H9 (cell line): ENCODE results near the gene B9D1. TPM values are rescaled to one million over a fixed set of nuclear protein-coding genes. Genes with fewer than 3 reads are reported as not detected.

Experiments used
- DNase-seq: peaks from one replicate; pipeline ENCODE4 v3.0.0-alpha.2; 2017
- H2AFZ ChIP-seq: one replicate; pipeline ENCODE4 v1.6.1; 2013; ENCODE audit warnings: mild to moderate bottlenecking, low read length, control low read depth, moderate library complexity
- H2AK5ac ChIP-seq: 2 replicates; pipeline ENCODE4 v1.6.1; 2013; ENCODE audit warnings: low read length, control low read depth, mixed read lengths; ENCODE audit not compliant: insufficient read length
- H2BK120ac ChIP-seq: one replicate; pipeline ENCODE4 v1.6.1; 2013; ENCODE audit warnings: low read depth, mild to moderate bottlenecking, low read length, control low read depth, inconsistent platforms; ENCODE audit not compliant: poor library complexity, severe bottlenecking
- H2BK12ac ChIP-seq: 2 replicates; pipeline ENCODE4 v1.6.1; 2013; ENCODE audit warnings: low read length, control low read depth, mixed read lengths, low read depth; ENCODE audit not compliant: insufficient read length
- H2BK15ac ChIP-seq: 2 replicates; pipeline ENCODE4 v1.6.1; 2013; ENCODE audit warnings: low read depth, low read length, control low read depth
- H2BK20ac ChIP-seq: one replicate; pipeline ENCODE4 v1.6.1; 2013; ENCODE audit warnings: low read depth, mild to moderate bottlenecking, low read length, control low read depth, inconsistent platforms; ENCODE audit not compliant: poor library complexity, severe bottlenecking
- H2BK5ac ChIP-seq: 2 replicates; pipeline ENCODE4 v1.6.1; 2013; ENCODE audit warnings: low read length, control low read depth, mixed read lengths; ENCODE audit not compliant: insufficient read length
- H3K14ac ChIP-seq: 2 replicates; pipeline ENCODE4 v1.6.1; 2013; ENCODE audit warnings: low read length, control low read depth; ENCODE audit not compliant: insufficient read depth
- H3K18ac ChIP-seq: 2 replicates; pipeline ENCODE4 v1.6.1; 2013; ENCODE audit warnings: low read depth, mild to moderate bottlenecking, mixed read lengths, low read length, control low read depth; ENCODE audit not compliant: insufficient read length
- H3K23ac ChIP-seq: 2 replicates; pipeline ENCODE4 v1.6.1; 2013; ENCODE audit warnings: low read length, control low read depth, mixed read lengths, low read depth; ENCODE audit not compliant: insufficient read length
- H3K23me2 ChIP-seq: 2 replicates; pipeline ENCODE4 v1.6.1; 2013; ENCODE audit warnings: low read depth, mild to moderate bottlenecking, mixed read lengths, low read length, control low read depth; ENCODE audit not compliant: insufficient read length, poor library complexity, severe bottlenecking
- H3K27ac ChIP-seq: 2 replicates; pipeline ENCODE4 v1.5.1; 2013; ENCODE audit warnings: low read length, control low read depth, mixed read lengths, low read depth; ENCODE audit not compliant: insufficient read length
- H3K27me3 ChIP-seq: 2 replicates; pipeline ENCODE4 v1.6.1; 2013; ENCODE audit warnings: low read length, control low read depth, inconsistent platforms; ENCODE audit not compliant: insufficient read depth
- H3K4ac ChIP-seq: 2 replicates; pipeline ENCODE4 v1.6.1; 2013; ENCODE audit warnings: low read depth, mild to moderate bottlenecking, control low read depth, inconsistent platforms, low read length, moderate library complexity
- H3K4me1 ChIP-seq: 2 replicates; pipeline ENCODE4 v1.6.1; 2013; ENCODE audit warnings: low read length, control low read depth, inconsistent platforms; ENCODE audit not compliant: insufficient read depth
- H3K4me2 ChIP-seq: 2 replicates; pipeline ENCODE4 v1.6.1; 2013; ENCODE audit warnings: low read length, control low read depth, mixed read lengths; ENCODE audit not compliant: insufficient read length, insufficient read depth
- H3K56ac ChIP-seq: 2 replicates; pipeline ENCODE4 v1.6.1; 2013; ENCODE audit warnings: low read depth, mild to moderate bottlenecking, mixed read lengths, low read length, control low read depth; ENCODE audit not compliant: insufficient read length
- H3K79me1 ChIP-seq: 2 replicates; pipeline ENCODE4 v1.6.1; 2013; ENCODE audit warnings: low read depth, mild to moderate bottlenecking, moderate library complexity, low read length, control low read depth, inconsistent platforms; ENCODE audit not compliant: insufficient read depth, poor library complexity, severe bottlenecking
- H3K79me2 ChIP-seq: 2 replicates; pipeline ENCODE4 v1.6.1; 2013; ENCODE audit warnings: low read length, control low read depth, inconsistent platforms; ENCODE audit not compliant: insufficient read depth
- H3K9ac ChIP-seq: 2 replicates; pipeline ENCODE4 v1.6.1; 2013; ENCODE audit warnings: low read length, control low read depth, mixed read lengths; ENCODE audit not compliant: insufficient read length; ENCODE audit errors: extremely low read depth
- H3K9me3 ChIP-seq: one replicate; pipeline ENCODE4 v1.6.1; 2013; ENCODE audit warnings: low read depth, low read length, inconsistent platforms; ENCODE audit not compliant: control insufficient read depth
- H3T11ph ChIP-seq: one replicate; pipeline ENCODE4 v1.6.1; 2013; ENCODE audit warnings: mild to moderate bottlenecking, low read length, control low read depth, inconsistent platforms
- H4K20me1 ChIP-seq: one replicate; pipeline ENCODE4 v1.6.1; 2013; ENCODE audit not compliant: control insufficient read depth, insufficient read length, insufficient read depth
- H4K5ac ChIP-seq: 2 replicates; pipeline ENCODE4 v1.6.1; 2013; ENCODE audit warnings: low read depth, mild to moderate bottlenecking, mixed read lengths, low read length, control low read depth; ENCODE audit not compliant: insufficient read length
- H4K8ac ChIP-seq: replicated peaks from 2 replicates; pipeline ENCODE4 v1.6.1; 2013; ENCODE audit warnings: low read length, control low read depth, mixed read lengths, low read depth; ENCODE audit not compliant: insufficient read length
- H4K91ac ChIP-seq: 2 replicates; pipeline ENCODE4 v1.6.1; 2013; ENCODE audit warnings: low read depth, mild to moderate bottlenecking, moderate library complexity, mixed read lengths, low read length, control low read depth; ENCODE audit not compliant: insufficient read length
- H3K27ac Mint-ChIP-seq, 3 experiments: 2 replicates in 2 of 3; 3 replicates in 1 of 3; pipeline ENCODE4 v1.8.0; 2020 to 2021; ENCODE audit warnings: mixed read lengths in 3 of 3, mild to moderate bottlenecking in 1 of 3, moderate library complexity in 1 of 3
- H3K27me3 Mint-ChIP-seq: 2 replicates; pipeline ENCODE4 v1.8.0; 2021; ENCODE audit warnings: low read depth, mild to moderate bottlenecking, moderate library complexity, mixed read lengths
- H3K36me3 Mint-ChIP-seq, 3 experiments: 2 replicates in 2 of 3; 3 replicates in 1 of 3; pipeline ENCODE4 v1.8.0; 2020 to 2021; ENCODE audit warnings: low read depth in 3 of 3, mixed read lengths in 3 of 3; ENCODE audit not compliant: insufficient read depth in 1 of 3
- H3K4me1 Mint-ChIP-seq, 2 experiments: 2 replicates each; pipeline ENCODE4 v1.8.0; 2020; ENCODE audit warnings: mixed read lengths in 2 of 2
- H3K4me3 Mint-ChIP-seq, 2 experiments: 2 replicates in 1 of 2; 3 replicates in 1 of 2; pipeline ENCODE4 v1.8.0; 2020 to 2021; ENCODE audit warnings: mild to moderate bottlenecking in 2 of 2, mixed read lengths in 2 of 2, moderate library complexity in 1 of 2
- H3K9me3 Mint-ChIP-seq, 2 experiments: 2 replicates in 1 of 2; 3 replicates in 1 of 2; pipeline ENCODE4 v1.8.0; 2020; ENCODE audit warnings: mild to moderate bottlenecking in 2 of 2, mixed read lengths in 2 of 2, moderate library complexity in 1 of 2
- WGBS: extraction: QIAGEN DNeasy Blood & Tissue Kit; methylation state at CpG from one replicate; pipeline ENCODE4 v1.1.7; 2013; ENCODE audit warnings: missing lambda C conversion rate, low lambda C conversion rate, mixed read lengths; ENCODE audit not compliant: insufficient read length; ENCODE audit errors: extremely low coverage; 5-methylcytosine and 5-hydroxymethylcytosine counted together
- total RNA-seq: library from RNA; stranded (reverse); gene quantifications from 2 replicates; pipeline ENCODE4 v1.2.1, GENCODE V29; 2021
- TF ChIP-seq, protein P1 (sequence below): fragments of 200-600 bp; sonication (generic); conservative IDR thresholded peaks from 3 replicates; pipeline ENCODE4 v1.8.0; 2021; ENCODE audit warnings: antibody characterized with exemption, mild to moderate bottlenecking

Gene B9D1
- total RNA-seq, 1 experiment from 2014 or later, result 30.4 TPM

DNA sequence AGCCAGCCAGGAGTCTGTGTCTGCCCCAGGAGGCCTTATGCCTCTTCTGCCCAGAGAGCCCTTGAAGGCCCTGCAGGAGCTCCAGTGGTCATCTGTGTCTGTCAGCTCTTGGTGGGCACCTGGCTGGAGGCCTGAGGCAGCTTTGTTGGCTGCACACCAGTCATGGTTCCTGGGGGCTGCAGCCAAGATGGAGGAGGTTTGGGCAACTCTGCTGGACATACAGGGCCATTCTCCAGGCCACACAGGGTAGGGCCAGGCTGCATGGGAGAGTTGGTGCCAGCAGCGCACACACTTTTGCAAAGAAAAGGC is 29.4 kb downstream of the B9D1 start:
- no peak overlapping the region for H3K4me2 ChIP-seq
- H3K56ac ChIP-seq, result no peak overlapping the region
- H3K18ac ChIP-seq, result no peak overlapping the region
- no peaks in the 10 kb centered on the region for H3K23me2 ChIP-seq
- H3K23ac ChIP-seq, result no peak overlapping the region
- no peak overlapping the region for H3K9ac ChIP-seq
- no peak overlapping the region for H4K8ac ChIP-seq
- peaks cover 3% of the 10 kb centered on the region for H4K20me1 ChIP-seq
- H3K27ac ChIP-seq, result no peak overlapping the region
- no peak overlapping the region for H2AFZ ChIP-seq
- no CpG with 5 or more reads among the region's 1 CpG for WGBS
- no peak overlapping the region for H2BK12ac ChIP-seq
- H3T11ph ChIP-seq, result no peak overlapping the region
- peaks cover 13 to 37% of the 10 kb centered on the region in 2 experiments for H3K4me1 Mint-ChIP-seq
- no peaks in the 10 kb centered on the region for H3K79me1 ChIP-seq
- no peaks in the 10 kb centered on the region for H3K27me3 ChIP-seq
- no peaks in the 10 kb centered on the region for H3K79me2 ChIP-seq
- H2BK15ac ChIP-seq, result no peak overlapping the region
- no peaks in the 10 kb centered on the region for H3K9me3 Mint-ChIP-seq
- 0 out of 7 replicates have a peak overlapping the region, but pooled peaks of 1 of the 3 experiments have one; percentile 49 for H3K27ac Mint-ChIP-seq
- DNase-seq, result no peak
- no peak overlapping the region for H2AK5ac ChIP-seq
- H3K36me3 Mint-ChIP-seq, result peaks cover 7 to 35% (median 28%) of the 10 kb centered on the region in 3 experiments; a peak in 5 of 7 replicates
- H2BK5ac ChIP-seq, result no peak overlapping the region
- no peak overlapping the region for H2BK20ac ChIP-seq
- no peak overlapping the region for H3K4me3 Mint-ChIP-seq
- H3K9me3 ChIP-seq, result no peaks in the 10 kb centered on the region
- H3K14ac ChIP-seq, result no peak overlapping the region
- no peaks in the 10 kb centered on the region for H3K4me1 ChIP-seq
- no peak overlapping the region for H4K5ac ChIP-seq
- peaks cover 2% of the 10 kb centered on the region; the same call in 1 of the 2 replicates for H3K27me3 Mint-ChIP-seq
- H2BK120ac ChIP-seq, result no peak overlapping the region
- TF ChIP-seq, protein P1, sequence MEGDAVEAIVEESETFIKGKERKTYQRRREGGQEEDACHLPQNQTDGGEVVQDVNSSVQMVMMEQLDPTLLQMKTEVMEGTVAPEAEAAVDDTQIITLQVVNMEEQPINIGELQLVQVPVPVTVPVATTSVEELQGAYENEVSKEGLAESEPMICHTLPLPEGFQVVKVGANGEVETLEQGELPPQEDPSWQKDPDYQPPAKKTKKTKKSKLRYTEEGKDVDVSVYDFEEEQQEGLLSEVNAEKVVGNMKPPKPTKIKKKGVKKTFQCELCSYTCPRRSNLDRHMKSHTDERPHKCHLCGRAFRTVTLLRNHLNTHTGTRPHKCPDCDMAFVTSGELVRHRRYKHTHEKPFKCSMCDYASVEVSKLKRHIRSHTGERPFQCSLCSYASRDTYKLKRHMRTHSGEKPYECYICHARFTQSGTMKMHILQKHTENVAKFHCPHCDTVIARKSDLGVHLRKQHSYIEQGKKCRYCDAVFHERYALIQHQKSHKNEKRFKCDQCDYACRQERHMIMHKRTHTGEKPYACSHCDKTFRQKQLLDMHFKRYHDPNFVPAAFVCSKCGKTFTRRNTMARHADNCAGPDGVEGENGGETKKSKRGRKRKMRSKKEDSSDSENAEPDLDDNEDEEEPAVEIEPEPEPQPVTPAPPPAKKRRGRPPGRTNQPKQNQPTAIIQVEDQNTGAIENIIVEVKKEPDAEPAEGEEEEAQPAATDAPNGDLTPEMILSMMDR, result no peak
- no peak overlapping the region for H4K91ac ChIP-seq
- H3K4ac ChIP-seq, result no peak overlapping the region
